ENCODE data around the gene MLXIP.
"Not testable (repeated sequence)": the region's sequence is repeated elsewhere in the genome, so short reads cannot be mapped to it uniquely, and the experiment has no call there.

Gene MLXIP

DNA sequence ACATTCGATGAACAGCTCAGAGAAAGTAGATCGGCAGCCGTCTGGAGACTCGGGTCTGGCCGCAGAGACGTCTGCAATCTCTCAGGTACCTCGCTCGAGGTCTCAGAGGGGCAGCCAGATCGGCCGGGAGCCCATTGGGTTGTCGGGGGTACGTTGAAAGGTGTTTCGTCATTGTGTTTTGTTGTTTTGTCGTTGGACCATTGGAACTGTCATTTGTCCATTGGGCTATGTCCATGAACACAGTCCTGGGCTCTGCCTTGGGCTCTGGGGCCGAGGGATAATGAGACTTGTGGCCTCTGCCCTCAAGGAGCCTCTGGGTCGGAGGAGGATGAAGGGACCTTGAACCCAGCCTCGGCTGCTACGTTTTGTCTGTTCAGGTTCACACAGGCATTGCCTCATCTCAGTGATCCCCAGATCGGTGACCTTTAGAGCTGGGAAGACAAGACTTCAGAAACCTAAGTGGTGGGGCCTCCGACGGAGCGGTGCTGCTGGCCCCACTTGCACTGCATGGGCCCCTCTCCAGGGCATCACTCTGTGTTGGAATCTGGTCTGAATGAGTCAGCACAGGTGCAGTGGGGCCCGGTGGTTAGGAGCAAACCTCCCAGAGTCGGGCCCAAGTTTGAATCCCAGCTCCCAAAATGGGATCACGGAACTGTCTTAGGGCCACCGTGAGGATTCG, 23.6 kb upstream of the MLXIP start:
- no peak for DNase-seq

DNA sequence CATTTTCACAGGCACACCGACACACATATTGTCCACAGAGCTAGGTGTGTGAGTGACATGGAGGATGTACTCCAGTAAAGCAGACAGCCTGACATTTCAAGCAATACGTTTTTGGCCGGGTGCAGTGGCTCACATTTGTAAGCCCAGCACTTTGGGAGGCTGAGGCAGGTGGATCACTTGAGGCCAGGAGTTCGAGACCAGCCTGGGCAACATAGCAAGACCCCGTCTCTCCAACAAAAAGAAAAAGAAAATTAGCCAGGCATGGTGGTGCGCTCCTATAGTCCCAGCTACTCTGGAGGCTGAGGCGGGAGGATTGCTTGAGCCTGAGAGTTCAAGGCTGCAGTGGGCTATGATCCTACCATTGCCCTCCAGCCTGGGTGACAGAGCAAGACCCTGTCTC, 22.1 kb upstream of the MLXIP start:
- DNase-seq: not testable (repeated sequence)

DNA sequence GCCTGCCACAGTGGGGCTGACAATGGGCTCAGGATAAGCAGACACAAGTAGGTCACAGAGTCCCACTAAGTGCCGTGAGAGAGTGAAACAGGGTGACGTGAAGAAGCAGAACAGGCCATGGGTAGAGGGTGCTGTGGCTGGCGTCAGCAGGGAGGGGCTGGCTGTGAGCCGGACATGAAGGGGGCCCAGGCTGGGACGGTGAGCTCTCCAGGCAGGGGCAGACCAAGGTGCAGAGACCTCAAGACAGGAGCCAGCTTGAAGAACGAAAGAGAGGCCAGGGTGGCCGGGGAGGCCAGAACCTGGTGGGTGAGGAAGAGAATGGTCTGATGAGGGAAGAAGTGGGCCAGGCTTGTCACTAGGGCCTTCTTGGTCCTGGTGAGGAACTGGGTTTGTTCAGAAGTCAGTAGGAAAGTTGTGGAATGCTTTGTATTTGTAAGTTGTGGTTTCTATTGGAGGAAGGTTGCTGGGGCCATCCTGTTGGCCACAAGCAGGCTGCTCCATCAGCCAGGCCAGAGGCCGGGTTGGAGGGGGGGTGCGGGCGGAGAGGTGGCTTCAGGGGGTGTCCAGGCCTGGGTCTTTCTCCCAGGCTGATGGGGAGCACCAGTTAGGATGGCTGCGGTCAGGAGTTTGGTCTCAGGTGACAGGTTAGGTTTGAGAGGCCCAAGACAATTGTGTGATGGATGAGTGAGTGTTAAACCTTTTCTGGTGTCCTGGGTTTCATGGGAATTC, 21.4 kb upstream of the MLXIP start:
- no peak for DNase-seq

DNA sequence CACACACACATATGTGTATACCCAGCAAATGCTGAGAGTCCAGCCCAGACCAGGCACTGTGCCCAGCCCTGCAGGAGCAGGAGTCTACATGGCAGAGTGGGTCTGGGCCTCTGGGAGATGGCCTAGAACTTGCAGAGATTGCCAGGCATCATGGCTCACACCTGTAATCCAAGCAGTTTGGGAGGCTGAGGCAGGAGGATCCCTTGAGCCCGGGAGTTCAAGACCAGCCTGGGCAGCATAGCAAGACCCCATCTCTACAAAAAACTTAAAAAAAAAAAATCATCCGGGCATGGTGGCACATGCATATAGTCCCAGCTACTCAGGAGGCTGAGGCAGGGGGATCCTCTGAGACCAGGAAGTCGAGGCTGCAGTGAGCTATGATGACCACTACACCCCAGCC, 20.8 kb upstream of the MLXIP start:
- DNase-seq: no peak

DNA sequence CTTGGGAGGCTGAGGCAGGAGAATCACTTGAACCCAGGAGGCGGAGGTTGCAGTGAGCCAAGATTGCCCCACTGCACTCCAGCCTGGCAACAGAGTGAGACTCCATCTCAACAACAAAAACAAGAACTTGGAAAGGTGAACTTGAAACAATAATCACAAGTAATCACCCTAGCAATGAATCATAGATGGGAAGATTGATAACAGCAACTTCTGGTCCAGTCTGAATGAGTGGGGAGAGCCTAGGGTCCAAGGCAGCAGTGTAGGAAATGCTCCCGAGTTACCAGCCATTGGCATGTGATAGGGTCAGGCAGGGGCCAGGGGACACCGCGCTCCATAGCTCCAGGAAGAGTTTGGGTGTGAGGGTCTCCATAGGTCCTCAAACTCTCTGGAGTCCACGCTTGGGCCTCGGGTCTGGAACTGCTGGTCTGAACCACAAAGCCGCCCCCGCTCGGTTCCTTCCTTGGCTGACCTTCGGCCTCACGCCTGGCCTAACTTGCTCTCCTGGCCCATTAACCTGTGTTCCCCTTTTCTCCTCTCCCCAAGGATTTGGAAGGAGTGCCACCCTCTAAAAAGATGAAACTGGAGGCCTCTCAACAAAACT, 19.9 kb upstream of the MLXIP start:
- DNase-seq: no peak

DNA sequence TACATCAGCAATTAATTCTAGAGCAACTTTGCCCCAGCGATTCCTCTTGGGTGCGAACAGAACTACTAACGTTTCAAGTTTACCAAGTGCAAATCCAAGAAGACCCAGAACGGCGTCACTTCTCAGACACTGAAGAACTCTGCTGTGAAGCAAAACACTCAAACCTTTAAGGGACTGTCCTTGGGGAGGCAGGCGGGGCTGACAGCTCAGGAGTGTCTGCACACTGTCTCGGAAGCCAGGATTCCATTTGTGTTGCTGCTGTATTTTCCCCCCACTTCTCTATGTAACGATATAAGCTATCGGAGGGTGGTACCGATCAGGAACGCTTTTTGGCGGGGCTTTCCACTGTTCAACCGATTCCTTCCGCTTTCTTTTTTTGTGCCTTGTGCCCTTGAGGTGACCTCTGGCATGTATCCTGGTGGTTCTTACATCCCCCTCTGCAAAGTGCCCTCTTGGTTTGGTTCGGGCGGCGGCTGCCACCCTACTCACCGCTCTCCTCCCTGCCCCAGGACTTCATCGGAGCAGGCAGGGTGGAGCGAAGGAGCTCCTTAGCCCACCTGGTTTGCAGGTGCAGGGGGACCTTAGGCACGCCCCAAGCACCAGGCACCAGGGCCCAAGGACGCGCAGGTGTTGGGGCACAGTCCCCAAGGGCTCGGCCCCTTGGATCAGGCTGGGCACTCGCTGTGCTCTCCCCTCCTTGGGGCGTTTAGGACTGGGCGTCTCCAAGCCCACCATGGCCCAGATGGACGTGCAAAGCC, 19.2 kb upstream of the MLXIP start:
- no peak for DNase-seq

DNA sequence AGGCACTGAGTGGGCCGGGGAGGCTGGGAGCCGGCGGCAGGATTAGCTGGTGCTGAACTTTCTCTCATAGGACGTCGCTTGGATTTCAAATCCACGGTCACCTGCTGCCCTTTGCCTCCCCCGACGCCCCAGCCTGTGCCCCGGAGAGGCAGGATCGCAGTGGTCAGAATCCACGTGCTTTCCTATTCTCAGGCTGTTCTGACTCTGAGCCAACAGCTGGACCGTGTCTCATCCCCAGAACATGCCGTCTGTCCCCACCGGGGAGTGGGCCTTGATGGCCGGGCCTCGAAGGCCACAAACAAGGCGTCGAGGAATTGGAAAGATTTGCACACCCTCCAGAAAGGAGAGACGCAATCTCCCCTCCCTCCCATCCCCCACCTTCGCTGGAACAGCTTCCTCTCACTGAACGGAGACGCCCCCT, 18.5 kb upstream of the MLXIP start:
- DNase-seq: no peak

DNA sequence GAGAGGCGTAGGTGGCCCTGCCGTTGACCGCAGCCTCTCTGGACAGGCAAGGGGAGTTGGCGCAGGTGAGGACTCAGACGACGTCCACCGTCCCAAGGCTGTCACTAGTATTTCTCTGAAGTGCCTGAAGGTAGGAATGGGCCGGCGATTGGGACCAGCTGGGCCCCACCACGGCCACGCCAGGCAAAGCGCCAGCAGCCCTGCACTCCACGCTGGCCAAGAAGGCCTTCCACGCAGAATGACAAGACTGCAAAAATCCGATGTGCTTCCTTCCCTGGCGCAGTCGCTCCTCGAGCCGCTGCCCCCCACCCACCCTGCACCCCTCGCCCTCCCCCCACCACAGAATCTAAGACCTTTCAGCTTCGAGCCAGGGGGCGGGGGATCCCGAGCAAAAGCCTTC, 17.3 kb upstream of the MLXIP start:
- DNase-seq: no peak

DNA sequence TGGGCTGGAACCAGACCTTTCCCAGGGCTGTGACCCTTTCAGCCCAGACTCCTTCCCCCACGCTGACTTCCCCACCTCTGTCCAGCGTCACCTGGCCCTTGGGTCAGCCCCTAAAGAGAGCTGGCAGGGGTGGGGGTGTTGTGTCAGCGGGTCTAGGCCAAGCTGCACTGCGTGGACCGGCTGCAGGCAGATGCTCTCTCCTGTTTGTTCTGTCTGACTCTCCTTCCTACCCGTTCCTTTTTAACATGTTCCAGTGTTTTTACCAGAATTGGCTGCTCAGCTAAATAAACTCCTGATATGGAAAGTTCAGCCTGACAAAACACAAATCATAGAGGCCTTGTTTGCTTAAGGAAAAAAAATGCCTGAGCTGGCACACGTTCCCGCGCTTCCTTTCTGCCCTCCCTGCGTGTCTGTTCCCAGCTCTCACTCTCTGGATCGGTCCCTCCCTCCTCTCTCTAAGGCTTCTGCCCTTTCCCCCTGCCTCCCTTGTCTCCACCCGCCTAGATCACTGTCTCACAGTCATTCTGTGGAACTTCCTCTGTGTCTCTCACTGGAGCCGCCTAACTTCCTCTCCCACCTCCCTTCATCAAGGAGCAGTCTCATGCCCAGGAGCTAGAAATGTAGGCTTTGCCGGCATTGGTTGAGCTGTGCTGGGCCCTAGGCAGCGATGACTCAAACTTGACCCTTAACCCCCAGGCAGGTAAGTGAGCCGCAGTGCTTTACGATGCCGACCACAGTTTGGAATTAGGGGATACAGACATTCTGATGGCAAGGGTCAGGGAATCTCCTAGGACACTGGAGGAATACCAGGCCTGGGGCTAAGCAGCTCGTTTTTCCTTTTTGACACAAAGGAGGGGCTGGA, 15.5 kb upstream of the MLXIP start:
- DNase-seq: no peak

DNA sequence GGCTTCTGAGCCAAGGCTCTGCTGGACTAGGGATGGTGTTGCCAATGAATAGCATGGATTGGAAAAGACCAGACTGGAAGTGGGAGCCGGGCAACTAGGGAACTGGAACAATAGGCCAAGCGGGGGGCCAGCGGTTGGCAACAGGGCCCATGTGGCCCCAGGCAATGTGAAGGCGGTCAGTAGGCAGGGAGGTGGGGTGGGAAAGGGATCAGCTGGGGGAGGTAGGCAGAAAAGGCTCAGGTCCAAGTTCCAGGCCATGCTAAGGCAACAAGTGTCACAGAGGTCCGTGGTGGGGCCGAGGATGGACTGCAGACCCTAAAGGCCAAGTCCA, 14.9 kb upstream of the MLXIP start:
- no peak for DNase-seq

DNA sequence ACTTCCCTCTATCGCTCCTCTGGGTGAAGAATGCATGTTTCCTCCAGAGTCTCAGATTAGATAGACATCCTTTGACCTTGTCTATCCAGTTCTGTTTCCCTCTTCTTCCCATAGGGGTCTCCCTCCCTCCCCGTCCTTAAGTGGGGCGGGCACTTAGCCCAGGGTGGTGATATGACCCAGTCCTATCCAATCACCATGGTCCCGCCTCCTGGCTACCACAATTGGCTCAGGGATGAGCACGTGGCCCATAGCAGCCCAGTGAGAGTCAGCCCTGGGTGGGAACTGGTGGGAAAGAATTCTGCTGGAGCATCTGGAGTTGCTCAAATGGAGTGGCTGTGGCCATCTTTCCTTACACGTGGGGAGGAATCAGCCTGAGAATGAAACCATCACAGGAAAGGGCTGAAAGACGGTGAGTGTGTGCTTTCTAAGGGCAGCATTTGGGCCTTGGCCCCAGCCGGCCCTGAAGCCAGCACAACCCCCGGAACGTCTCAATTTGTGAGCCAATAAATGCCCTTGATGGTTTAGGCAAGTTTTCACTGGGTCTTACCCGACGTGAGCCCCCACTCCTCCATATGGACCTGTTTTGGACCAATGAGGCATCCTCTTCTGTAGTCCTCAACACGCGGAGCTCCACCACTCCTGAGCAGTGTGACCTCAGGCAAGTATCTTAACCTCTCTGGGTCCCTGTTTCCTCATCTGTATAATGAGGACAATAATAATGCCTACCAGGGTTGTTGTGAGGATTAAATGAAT, 14.4 kb upstream of the MLXIP start:
- peak; percentile 78 for DNase-seq

DNA sequence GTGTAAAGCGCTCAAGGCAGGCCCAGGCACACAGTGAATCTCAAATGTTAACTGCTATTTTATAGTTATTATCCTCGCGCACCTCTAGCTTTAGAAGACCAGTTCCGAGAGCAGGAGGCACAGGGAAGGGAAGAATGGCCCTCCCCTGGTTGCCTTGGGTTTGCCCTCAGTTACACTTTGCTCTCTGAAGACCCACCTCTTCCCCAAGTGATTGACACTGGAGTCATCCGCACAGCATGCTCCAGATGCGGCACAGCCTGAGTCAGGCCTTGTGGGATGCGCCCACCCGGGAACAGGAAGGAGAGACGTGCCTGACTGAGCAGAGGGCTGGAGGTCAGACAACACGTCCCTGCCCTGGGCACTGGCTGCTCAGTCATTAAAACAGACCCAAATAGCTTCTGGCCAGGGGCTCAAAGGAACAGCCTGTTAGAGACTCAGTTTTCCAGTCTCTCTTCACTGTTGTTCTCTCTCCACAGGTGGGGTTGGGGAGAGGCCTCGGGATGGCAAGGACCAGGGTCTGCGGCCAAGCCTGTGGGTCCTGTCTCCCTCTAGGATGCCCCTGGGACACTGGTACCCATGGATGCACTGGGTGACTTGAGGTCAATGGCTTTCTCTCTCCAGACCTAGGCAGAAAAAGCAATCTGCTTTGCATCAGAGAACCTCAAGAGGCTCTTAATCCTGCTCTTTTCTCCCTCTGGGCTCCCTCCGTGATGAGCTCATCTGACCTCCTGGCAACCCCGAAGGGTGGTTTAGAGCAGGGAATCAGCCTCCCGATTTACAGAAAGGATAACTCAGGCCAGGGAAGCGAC, 13.6 kb upstream of the MLXIP start:
- DNase-seq: peak; percentile 57

DNA sequence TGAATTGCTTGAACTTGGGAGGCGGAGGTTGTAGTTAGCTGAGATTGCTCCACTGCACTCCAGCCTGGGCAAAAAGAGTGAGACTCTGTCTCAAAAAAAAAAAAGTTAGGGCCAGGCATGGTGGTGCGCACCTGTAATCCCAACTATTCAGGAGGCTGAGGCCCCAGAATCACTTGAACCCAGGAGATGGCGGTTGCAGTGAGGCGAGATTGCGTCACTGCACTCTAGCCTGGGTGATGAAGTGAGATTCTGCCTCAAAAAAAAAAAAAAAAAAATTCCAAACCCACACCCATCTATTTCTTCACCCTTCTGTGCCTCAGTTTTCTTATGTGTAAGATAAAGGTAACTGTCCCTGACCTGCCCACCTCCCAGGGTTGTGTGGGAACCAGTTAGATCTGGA, 11.0 kb upstream of the MLXIP start:
- DNase-seq: no peak

DNA sequence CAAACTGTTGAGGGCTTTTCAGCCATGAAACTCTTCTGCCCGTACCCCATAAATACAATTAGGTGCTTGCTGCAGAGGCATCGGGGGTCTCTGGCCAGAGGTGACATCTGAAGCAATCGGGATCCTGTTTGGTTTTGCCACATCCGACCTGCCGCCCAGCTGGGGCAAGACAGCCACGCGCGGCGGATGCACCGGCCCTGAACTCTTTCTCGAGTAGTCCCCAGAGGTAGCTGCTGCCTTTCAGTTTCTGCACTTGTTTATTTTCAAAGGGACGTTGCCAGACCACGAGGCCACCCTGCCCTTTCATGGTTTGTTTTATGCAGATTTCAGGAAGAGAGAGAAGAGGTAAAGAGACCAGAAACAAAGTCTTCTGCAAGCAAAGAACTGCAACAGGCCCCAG, 10.6 kb upstream of the MLXIP start:
- DNase-seq: no peak

DNA sequence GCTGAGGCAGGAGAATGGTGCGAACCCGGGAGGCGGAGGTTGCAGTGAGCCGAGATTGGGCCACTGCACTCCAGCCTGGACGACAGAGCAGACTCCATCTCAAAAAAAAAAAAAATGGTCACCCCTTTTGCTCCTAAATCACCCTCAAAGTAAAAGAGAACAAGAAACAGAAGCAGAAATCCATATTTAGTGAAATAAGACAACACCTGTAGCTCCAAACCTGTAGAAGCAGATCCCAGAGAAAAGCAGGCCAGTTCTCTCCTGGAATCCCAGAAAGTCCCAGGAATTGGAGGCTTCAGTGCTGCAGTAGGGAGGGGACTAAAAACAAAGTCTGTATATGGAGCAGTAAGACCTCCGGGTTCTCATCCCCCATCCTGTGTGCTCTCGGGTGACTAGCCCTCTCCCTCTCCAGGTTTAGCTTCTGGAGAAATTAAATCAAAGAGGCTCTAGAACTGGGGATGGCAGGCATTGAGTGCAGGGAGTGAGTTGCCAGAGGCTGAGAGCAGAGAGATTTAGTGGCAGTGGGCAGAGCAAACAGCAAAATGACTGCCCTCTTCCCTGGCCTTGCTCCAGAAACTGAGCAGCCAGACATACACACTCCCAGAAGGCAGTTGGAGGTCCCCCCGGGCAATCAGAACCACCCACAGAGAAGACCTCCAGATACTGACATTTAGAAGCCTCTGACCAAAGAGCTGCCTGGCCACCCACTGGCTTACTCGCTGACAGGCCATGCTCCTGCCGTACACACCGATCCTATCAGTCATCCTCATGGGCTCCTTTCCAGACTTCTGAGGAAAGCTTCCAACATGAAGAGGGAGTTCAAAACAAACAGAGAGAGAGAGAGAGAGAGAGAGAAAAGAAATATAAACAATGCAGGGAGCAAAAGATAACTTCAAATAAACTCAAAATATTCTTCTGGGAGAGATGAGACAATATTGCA, 6.3 kb upstream of the MLXIP start:
- no peak for DNase-seq

DNA sequence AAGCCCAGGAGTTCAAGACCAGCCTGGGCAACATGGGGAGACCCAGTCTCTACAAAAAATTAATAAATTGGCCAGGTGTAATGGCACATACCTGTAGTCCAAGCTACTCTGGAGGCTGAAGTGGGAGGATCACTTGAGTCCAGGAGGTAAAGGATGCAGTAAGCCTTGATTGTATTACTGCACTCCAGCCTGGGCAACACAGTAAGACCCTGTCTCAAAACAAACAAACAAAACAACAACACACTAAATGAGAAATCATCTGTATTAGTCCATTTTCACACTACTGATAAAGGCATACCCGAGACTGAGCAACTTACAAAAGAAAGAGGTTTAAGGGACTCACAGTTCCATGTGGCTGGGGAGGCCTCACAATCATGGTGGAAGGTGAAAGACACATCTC, 4.7 kb upstream of the MLXIP start:
- no peak for DNase-seq

DNA sequence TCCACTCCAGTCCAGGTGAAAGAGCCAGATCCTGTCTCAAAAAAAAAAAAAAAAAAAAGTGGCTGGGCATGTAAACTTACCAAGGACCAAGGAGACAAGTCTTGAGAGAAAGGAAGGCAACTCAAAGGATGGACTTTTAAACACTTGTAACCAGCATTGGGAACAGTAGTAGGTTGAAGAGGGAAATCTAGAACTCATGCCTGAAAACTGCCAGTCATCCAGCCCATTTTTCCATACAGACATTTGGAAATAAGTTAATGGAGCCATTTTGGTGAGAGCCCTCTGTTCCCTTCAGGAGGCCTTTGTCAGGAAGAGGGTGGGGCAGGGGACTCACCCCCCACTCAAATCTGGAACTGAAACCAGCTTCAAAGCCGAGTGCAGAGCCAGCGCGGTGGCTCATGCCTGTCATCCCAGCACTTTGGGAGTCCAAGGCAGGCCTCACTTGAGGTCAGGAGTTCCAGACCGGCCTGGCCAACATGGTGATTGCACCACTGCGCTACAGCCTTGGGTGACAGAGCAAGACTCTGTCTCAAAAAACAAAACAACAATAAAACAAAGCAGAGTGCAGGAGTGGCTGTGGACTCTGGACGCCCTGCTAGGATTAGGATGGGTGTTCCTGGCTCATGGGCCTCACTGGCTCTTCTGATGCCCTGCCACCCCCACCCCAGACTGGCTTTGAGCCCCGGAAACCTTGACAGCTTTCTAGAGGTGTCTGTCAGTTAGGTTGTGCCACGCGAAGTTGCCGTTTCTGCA, 1.6 kb upstream of the MLXIP start:
- no peak for DNase-seq

DNA sequence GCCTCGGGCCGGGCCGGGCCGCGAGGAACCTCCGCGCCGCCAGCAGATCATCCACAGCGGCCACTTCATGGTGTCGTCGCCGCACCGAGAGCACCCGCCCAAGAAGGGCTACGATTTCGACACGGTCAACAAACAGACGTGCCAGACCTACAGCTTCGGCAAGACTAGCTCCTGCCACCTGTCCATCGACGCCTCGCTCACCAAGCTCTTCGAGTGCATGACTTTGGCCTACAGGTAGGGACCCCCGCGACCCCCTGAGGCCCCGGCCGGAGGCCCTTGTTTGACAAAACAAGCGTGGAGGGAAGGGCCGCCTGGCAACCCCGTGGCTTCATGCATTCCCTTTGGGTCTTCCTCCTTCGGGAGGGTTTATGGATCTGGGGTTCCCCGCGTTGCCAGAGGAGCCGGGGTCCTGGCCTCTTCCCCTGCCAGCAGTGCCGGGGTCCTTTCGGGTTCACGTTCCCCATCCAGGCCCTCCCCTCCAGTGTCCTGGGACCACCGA, 526 bp downstream of the MLXIP start:
- DNase-seq: no peak

DNA sequence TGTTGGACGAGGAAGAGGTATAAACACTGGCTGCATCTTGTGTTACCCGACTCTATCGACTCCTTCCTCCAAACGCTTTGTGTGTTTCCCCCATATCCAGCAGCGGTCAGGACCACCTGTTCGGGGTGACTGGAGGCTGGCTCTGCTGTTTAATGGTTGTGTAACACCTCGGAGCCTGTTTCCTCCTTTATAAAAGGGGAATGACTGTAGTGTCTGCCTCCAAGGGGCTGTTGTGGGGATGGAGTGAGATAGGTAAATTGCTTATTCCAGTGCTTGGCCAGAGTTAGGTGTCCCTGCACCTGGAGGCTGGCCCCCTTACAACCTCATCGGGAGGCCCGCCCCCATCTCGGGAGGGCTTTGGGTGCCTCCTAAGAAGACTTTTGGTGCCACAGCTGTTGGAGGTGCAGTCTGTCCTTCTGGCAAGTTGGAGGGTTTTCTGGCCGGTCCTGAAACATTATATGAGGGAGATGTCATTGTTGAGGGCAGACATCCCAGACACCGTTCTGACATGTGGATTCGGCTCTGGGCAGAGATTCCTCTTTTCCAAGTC, 1.1 kb downstream of the MLXIP start:
- no peak for DNase-seq
